ENCODE measurements around the gene PRPF6.
A peak's percentile ranks its signal among the peaks of the same experiment; 100 is the strongest.

The PRPF6 gene

DNA sequence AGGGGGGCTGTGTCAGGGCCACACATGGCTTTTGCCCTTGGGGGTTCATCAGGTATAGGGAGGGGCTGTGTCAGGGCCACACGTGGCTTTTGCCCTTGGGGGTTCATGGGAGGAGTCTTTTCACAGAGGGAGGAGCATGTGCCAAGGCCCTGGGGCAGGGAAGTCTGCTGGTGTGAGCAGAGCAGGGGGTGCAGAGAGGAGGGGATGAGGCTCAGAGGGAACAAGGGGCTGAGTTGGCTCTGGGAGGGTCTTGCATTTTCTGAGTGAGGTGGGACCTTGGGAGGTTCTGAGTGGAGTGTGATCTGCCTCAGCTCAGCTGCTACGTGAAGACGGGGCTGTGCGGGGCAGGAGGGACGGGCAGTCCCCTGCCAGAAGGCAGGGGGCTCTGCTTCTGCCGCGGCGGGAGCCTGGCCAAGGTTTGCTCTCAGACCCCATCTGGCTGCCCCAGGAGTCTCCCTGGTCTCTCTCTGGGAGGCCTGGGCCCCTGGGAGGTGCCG is 74.5 kb downstream of the PRPF6 start:
- TF ChIP-seq, protein P1, sequence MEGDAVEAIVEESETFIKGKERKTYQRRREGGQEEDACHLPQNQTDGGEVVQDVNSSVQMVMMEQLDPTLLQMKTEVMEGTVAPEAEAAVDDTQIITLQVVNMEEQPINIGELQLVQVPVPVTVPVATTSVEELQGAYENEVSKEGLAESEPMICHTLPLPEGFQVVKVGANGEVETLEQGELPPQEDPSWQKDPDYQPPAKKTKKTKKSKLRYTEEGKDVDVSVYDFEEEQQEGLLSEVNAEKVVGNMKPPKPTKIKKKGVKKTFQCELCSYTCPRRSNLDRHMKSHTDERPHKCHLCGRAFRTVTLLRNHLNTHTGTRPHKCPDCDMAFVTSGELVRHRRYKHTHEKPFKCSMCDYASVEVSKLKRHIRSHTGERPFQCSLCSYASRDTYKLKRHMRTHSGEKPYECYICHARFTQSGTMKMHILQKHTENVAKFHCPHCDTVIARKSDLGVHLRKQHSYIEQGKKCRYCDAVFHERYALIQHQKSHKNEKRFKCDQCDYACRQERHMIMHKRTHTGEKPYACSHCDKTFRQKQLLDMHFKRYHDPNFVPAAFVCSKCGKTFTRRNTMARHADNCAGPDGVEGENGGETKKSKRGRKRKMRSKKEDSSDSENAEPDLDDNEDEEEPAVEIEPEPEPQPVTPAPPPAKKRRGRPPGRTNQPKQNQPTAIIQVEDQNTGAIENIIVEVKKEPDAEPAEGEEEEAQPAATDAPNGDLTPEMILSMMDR (IDR thresholded peaks at IDR 0.05; ENCODE audit: borderline replicate concordance, insufficient read depth, low read depth, low read length), result no peak
- no peak overlapping the region for H3K4me3 ChIP-seq (ENCODE audit: low read depth, low read length)

DNA sequence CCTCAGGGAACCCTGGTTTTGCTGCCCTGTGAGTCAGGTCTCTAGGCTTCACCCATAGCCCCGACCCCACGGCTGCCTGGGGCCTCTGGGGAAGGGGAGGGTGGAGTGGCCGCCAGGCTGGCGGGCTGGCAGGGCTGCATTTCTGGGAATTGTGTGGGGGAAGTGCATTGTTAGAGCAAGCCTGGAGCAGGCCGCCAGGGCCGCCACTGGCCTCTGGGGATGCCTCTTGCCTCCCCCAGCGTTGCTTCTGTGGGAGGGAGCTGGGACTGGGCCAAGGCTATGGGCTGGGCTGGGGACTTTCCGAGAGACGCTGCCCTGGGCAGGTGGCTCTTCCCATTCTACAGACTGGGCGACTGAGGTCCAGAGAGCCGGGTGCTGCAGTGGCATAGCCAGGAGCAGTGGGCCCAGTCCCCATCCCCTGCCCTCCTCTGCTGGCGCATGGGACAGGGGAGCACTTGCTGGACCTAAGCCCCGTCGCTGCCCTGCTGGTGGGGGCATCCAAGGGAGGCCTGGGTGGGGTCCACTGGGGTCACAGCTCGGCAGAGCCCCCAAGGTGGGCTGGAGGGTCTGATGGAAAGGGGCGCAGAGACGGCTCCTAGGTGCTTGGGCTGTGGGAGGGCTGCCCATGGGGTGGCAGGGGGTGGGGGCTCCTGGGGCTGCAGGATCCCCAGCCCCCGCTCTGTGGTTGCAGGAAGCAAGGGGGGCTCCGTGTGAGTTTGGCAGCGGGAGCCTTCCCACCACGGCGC is 75.1 kb downstream of the PRPF6 start:
- no peak overlapping the region for H3K4me3 ChIP-seq (ENCODE audit: low read depth, low read length)
- TF ChIP-seq, protein P1 (IDR thresholded peaks at IDR 0.05; ENCODE audit: borderline replicate concordance, insufficient read depth, low read depth, low read length), result no peak

DNA sequence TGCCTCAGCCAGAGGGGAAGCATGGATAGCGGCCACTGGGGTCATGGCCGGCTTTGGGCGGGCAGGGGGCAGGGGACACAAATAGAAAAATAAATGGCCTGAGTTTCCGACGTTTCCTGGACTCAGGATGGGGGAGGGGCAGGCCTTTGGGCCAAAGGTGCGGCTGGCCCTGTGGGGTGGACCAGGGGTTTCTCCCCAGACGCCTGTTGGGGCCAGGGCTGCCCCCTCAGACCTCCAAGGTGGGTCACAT is 75.6 kb downstream of the PRPF6 start:
- TF ChIP-seq, protein P1 (IDR thresholded peaks at IDR 0.05; ENCODE audit: borderline replicate concordance, insufficient read depth, low read depth, low read length), result no peak
- H3K4me3 ChIP-seq (ENCODE audit: low read depth, low read length), result no peak overlapping the region

DNA sequence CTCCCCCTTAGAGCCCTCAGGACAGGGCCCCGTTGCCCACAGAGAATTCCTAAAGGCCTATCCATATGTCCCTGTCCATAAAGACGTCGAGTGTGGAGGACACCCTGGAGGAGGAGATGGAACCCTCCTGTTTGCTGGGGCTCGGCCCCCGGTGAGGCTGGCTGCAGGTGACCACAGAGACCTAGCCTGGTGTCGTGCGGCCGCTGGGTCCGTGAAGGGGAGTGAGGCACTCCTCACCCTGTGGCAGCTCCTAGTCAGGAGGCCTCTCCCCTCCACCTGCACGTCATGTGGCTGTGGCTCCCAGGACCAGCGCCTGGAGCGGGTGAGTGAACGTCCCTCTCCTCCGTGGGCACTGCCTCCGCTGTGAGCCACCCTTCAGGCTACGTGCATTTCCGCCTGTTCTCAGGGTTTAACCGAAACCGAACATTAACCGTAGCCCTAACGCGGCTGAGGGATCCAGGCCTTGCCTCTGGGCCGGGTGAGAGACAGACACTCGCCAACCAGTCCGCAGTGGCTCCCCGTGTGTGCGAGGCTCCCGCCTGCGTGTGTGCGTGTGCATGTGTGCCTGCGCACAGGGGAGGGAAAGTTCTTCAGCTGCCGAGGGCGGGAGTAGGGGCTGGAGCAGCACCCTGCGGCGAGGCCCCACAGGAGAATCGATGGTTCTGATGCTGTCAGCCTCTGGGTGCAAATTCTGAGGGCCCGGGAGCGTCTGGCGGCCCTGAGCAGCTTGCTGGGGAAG is 76.1 kb downstream of the PRPF6 start:
- TF ChIP-seq, protein P1 (IDR thresholded peaks at IDR 0.05; ENCODE audit: borderline replicate concordance, insufficient read depth, low read depth, low read length), result no peak
- H3K4me3 ChIP-seq (ENCODE audit: low read depth, low read length), result no peak overlapping the region

DNA sequence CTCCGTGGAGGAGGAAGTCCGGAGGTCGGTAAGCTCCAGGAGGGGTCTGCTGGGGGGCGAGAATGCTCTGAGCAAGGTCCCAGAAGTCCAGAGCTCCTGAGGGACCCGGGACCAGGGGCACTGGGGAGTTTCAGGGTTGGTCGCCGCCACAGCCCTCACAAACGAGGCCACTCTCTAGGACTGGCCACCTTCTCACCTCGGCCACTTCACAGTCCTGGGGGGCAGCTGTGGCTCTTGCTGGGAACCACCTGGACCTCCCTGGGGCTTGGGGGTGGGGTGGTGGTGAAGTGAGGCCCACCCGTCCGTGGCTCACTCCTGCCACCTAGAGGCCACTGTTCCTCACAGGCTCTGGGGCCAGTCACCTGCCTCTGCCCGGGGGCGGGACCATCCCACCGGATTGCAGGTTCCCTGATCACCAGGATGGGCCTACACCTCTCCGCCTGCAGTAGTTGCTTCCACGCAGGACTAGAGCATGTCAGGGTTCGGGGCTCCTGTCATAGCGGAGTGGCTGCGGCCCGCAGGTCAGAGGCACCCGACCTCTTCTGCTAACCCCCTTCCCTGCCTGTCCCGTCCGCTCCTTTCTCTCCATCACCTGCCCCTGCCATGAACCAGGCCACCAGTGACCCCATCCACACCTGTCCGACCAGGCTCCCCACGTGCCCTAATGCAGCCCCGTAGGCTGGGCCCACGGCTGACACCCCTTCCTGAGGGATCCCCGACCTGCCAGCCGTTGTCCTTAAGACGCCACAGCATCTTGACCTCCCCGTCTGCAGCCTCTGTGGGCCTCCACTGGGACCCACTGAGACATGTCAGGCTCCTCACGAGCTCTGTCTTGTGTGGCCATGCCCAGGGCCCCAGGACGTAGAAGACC is 76.9 kb downstream of the PRPF6 start:
- H3K4me3 ChIP-seq (ENCODE audit: low read depth, low read length), result no peak overlapping the region
- TF ChIP-seq, protein P1 (IDR thresholded peaks at IDR 0.05; ENCODE audit: borderline replicate concordance, insufficient read depth, low read depth, low read length), result peak; percentile 95

DNA sequence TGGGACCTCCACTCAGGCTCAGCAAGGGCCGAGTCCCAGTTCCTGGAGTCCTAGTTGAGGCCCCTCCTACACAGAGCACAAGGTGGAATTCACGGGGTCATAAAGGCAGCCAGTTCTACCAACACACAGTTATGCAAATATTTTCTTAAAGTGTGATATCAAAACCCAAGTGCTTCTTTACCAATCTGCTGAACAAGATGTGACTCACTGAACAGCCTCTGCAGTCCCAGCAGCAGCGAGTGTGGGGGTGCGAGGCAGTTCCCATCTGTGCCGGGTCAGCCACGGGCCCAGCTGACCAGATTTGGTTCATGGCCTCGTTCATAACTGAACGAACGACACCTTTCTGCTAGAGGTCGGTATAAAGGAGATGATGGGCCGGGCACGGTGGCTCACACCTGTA is 77.6 kb downstream of the PRPF6 start:
- TF ChIP-seq, protein P1 (IDR thresholded peaks at IDR 0.05; ENCODE audit: borderline replicate concordance, insufficient read depth, low read depth, low read length), result no peak
- H3K4me3 ChIP-seq (ENCODE audit: low read depth, low read length), result no peak overlapping the region
